ENCODE results near the gene ERV3-1. TPM values are rescaled to one million over a fixed set of nuclear protein-coding genes. Genes with fewer than 3 reads are reported as not detected.
A peak's percentile ranks its signal among the peaks of the same experiment; 100 is the strongest.

Gene ERV3-1
- total RNA-seq, 4 donors from 2014 or later, result 19.5 to 22.6 (median 20.1) TPM

DNA sequence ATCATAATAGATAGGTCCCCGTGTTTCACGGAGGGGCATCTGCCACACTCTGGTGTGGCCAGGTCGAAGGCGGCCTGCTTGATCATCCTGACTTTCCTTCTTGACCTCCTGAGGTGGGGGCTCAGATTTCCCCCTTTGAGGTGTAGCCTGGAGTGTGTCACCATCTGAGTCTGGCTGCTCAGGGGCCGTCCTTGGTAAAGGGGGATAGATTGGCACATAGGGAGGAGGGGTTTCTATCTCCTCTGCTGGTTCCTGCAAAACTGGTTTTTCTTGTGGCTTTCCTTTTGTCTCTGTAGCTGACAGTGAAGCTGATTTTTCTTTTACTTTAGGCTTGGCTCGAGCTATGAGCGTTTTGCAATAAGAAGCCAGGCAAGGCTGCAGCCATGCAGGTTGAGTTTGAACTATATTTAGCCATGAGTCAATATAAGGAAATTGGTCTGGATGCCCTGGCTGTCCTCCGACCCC, 8.5 kb downstream of the ERV3-1 start:
- peaks cover 6 to 14% of the 10 kb centered on the region in 2 donors for H3K4me1 ChIP-seq
- H3K9me3 ChIP-seq, result no peaks in the 10 kb centered on the region
- no peak overlapping the region for H3K4me3 ChIP-seq (replicated peaks in 1 of 3)
- WGBS, 2 donors, result 43 to 65% methylated on average over 8 of the region's 8 CpGs
- TF ChIP-seq, protein P1, sequence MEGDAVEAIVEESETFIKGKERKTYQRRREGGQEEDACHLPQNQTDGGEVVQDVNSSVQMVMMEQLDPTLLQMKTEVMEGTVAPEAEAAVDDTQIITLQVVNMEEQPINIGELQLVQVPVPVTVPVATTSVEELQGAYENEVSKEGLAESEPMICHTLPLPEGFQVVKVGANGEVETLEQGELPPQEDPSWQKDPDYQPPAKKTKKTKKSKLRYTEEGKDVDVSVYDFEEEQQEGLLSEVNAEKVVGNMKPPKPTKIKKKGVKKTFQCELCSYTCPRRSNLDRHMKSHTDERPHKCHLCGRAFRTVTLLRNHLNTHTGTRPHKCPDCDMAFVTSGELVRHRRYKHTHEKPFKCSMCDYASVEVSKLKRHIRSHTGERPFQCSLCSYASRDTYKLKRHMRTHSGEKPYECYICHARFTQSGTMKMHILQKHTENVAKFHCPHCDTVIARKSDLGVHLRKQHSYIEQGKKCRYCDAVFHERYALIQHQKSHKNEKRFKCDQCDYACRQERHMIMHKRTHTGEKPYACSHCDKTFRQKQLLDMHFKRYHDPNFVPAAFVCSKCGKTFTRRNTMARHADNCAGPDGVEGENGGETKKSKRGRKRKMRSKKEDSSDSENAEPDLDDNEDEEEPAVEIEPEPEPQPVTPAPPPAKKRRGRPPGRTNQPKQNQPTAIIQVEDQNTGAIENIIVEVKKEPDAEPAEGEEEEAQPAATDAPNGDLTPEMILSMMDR (IDR thresholded peaks at IDR 0.05), result no peak
- TF ChIP-seq POLR2A (IDR thresholded peaks at IDR 0.05), result no peak
- peak; percentile 39 to 41 for DNase-seq
- H3K36me3 ChIP-seq, result no peaks in the 10 kb centered on the region
- intact Hi-C loops (cut with DNase I), result no loop called here
- H3K27me3 ChIP-seq, result no peaks in the 10 kb centered on the region
- H3K27ac ChIP-seq, result no peak overlapping the region

DNA sequence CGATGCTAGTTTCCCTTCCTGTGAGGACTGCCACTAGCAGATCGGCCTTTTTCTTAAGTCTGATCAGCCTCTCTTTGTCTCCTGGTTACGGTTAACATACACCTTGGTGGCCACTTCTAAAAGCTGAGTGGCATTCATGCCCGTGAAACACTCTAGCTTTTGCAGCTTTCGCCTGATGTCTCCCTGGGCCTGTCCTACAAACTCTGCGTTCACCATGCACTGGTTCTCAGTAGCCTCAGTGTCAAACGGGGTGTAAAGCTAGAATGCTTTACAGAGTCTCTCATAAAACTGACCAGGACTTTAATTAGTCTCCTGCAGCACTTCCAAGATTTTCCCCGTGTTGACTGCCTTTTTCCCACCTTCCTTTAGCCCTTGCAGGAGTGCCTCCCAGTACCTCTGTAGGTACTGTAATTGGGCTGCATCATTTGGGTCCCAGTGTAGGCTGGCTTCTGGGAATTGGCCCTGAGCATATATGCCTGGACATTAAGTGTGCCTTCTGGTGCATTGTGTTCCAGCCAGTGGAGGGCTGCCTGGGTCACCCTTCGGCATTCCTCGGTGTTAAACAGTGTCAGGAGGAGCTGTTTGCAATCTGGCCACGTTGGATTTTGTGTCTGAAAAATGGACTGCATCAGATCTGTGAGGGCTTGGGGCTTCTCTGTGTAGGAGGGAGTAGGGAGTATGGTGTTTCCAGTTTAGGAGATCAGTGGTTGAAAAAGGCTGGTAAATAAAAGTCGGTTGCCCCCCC, 9.2 kb downstream of the ERV3-1 start:
- peaks cover 6 to 14% of the 10 kb centered on the region in 2 donors for H3K4me1 ChIP-seq
- intact Hi-C loops (cut with DNase I), result no loop called here
- WGBS, 2 donors, result 92 to 94% methylated on average over 12 of the region's 12 CpGs
- H3K9me3 ChIP-seq, result no peaks in the 10 kb centered on the region
- H3K27ac ChIP-seq, result no peak overlapping the region
- TF ChIP-seq, protein P1 (IDR thresholded peaks at IDR 0.05), result no peak
- no peak for TF ChIP-seq POLR2A (IDR thresholded peaks at IDR 0.05)
- H3K27me3 ChIP-seq, result no peaks in the 10 kb centered on the region
- no peak for DNase-seq
- no peaks in the 10 kb centered on the region for H3K36me3 ChIP-seq
- H3K4me3 ChIP-seq (replicated peaks in 1 of 3), result no peak overlapping the region

DNA sequence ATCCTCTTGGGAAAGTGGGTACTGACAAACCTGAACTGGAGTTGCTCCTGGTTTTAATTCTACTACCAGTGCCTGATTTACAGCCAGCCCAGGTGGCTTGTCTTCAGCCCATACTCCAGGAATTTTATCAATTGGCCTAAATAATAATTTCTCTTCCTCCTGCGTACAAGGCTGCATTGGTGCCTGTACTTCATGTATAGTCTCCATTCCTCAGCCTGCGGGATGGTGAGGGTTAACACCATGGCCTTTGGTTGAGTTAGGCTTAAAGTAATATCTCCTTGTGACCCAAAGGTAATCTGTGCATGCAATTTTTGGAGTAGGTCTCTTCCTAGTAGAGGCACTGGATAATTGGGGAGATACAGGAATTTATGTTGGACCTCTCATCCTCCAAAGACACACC, 10.2 kb downstream of the ERV3-1 start:
- TF ChIP-seq, protein P1 (IDR thresholded peaks at IDR 0.05), result no peak
- no peak for TF ChIP-seq POLR2A (IDR thresholded peaks at IDR 0.05)
- intact Hi-C loops (cut with DNase I), result no loop called here
- Histone ChIP-seq H3K27ac (no peak overlapping the region), H3K36me3 (no peaks in the 10 kb centered on the region), H3K27me3 (no peaks in the 10 kb centered on the region), H3K4me3 (replicated peaks in 1 of 3) (no peak overlapping the region), H3K9me3 (no peaks in the 10 kb centered on the region), H3K4me1 (peaks cover 6 to 14% of the 10 kb centered on the region in 2 donors)
- WGBS, 2 donors, result 97% methylated on average over 2 of the region's 2 CpGs
- DNase-seq, result no peak

DNA sequence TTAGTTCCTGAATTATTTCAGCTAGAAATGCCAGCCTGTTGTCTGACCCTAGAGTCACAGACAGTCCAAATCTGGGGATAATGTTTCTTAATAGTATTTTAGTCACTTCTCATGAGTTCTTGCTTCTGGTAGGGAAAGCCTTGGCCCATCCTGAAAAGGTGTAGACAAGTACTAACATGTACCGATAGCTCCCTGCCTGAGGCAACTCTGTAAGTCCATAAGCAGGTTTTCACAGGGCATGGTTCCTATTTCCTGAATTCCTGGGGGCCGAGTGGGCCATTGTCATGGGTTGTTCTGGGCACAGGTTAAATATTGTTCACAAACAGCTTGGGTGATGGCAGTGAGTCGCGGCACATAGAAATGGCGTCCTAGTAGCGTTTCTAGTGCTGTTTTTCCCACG, 12.6 kb downstream of the ERV3-1 start:
- Histone ChIP-seq H3K4me3 (replicated peaks in 1 of 3) (no peak overlapping the region), H3K9me3 (no peaks in the 10 kb centered on the region), H3K27ac (no peak overlapping the region), H3K4me1 (peaks cover 6 to 9% of the 10 kb centered on the region in 2 donors), H3K36me3 (no peaks in the 10 kb centered on the region), H3K27me3 (no peaks in the 10 kb centered on the region)
- 97 to 99% methylated on average over 7 of the region's 7 CpGs for WGBS, 2 donors
- no peak for TF ChIP-seq POLR2A (IDR thresholded peaks at IDR 0.05)
- TF ChIP-seq, protein P1 (IDR thresholded peaks at IDR 0.05), result no peak
- DNase-seq, result no peak
- intact Hi-C loops (cut with DNase I), result no loop called here

DNA sequence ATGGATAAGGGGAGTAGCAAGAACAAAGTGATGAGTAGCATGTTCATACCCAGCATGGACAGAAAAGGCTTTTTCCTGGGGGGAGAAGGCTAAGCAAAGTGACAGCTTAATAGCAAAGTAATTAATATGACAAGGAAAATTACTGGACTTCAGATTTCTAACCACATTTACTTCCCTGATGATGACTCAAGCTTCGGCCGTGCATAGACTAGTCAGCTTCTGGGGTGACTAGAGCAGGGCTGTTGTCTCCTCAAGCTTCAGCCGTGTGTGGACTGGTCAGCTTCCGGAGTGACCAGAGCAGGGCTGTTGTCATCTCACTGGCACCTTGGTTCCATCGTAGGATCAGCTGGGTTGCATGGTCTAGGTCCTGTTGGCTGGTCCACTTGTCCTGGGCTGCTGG, 13.5 kb downstream of the ERV3-1 start:
- no peaks in the 10 kb centered on the region for H3K9me3 ChIP-seq
- H3K27ac ChIP-seq, result no peak overlapping the region
- H3K36me3 ChIP-seq, result no peaks in the 10 kb centered on the region
- H3K4me3 ChIP-seq (replicated peaks in 1 of 3), result no peak overlapping the region
- WGBS, 2 donors, result 86 to 95% methylated on average over 5 of the region's 5 CpGs
- TF ChIP-seq POLR2A (IDR thresholded peaks at IDR 0.05), result no peak
- TF ChIP-seq, protein P1 (IDR thresholded peaks at IDR 0.05), result no peak
- intact Hi-C loops (cut with DNase I), result no loop called here
- peaks cover 0 to 3% of the 10 kb centered on the region in 2 donors for H3K4me1 ChIP-seq
- DNase-seq, result no peak
- no peaks in the 10 kb centered on the region for H3K27me3 ChIP-seq

Measured in thyroid gland (tissue), 4 donors.